Ovary (tissue), 3 donors: ENCODE measurements around the gene OR2C3.

Experiments
- EP300 ChIP-seq: sonication (generic); formaldehyde crosslinking; IDR thresholded peaks from one replicate; pipeline ENCODE4 v1.6.1; 2017; ENCODE audit warnings: antibody characterized with exemption
- POLR2A ChIP-seq: fragments of 450-650 bp; IDR thresholded peaks from one replicate; pipeline ENCODE4 v1.6.1; 2017; ENCODE audit warnings: antibody characterized with exemption, mild to moderate bottlenecking, moderate library complexity
- TF ChIP-seq, protein P1 (sequence below), 3 donors: fragments of 450-650 bp in 2 of 3; fragments of 200-600 bp in 1 of 3; IDR thresholded peaks; one replicate each; pipeline versions ENCODE4 v1.5.1 to v1.8.0; 2016 to 2022; ENCODE audit warnings: antibody characterized with exemption in 3 of 3, mild to moderate bottlenecking in 1 of 3
- donor health status: DM: no; HTN: no; CAD: no.

DNA sequence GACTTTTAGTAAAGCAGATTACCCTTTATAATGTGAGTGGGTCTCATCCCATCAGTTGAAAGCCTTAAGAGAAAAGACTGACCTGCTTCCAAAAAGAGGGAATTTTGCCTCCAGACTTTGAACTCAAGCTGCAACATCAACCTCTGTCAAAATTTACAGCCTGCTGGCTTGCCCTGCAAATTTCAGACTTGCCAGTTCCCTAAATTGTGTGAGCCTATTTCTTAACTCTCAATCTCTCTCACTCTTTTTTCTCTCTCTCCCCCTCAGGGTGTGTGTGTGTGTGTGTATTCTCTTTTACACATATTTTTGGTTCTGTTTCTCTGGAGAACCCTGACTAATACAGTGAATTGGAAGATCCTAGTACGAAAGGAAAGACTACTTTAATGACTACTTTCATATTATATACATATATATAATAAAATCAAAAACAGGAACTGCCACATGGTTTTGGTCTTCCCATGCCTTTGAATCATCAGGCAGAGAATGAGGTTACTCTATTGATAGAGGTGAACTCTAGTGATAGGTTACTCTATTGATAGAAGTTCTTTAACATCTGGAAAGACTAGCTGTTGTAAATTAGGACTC is 6.4 kb downstream of the OR2C3 start:
- TF ChIP-seq POLR2A (no peak), EP300 (no peak)
- TF ChIP-seq, protein P1, sequence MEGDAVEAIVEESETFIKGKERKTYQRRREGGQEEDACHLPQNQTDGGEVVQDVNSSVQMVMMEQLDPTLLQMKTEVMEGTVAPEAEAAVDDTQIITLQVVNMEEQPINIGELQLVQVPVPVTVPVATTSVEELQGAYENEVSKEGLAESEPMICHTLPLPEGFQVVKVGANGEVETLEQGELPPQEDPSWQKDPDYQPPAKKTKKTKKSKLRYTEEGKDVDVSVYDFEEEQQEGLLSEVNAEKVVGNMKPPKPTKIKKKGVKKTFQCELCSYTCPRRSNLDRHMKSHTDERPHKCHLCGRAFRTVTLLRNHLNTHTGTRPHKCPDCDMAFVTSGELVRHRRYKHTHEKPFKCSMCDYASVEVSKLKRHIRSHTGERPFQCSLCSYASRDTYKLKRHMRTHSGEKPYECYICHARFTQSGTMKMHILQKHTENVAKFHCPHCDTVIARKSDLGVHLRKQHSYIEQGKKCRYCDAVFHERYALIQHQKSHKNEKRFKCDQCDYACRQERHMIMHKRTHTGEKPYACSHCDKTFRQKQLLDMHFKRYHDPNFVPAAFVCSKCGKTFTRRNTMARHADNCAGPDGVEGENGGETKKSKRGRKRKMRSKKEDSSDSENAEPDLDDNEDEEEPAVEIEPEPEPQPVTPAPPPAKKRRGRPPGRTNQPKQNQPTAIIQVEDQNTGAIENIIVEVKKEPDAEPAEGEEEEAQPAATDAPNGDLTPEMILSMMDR (IDR thresholded peaks at IDR 0.05), result no peak
